Measurements from ENCODE around the gene EXOC6B. TPM values are rescaled to one million over a fixed set of nuclear protein-coding genes. Genes with fewer than 3 reads are reported as not detected.

Gene EXOC6B
- total and polyA plus RNA-seq, 2 experiments from 2014 or later: 8.9 to 18.3 TPM

- no peak overlapping the region for H3K4me2 ChIP-seq (ENCODE audit: unreplicated experiment)
- H3K36me3 ChIP-seq (ENCODE audit: low read depth): no peaks in the 10 kb centered on the region
- peak; percentile 53 for DNase-seq
- WGBS, 2 experiments (ENCODE audit: low coverage in 1 of 2, low lambda C conversion rate in 2 of 2, missing lambda C conversion rate in 2 of 2): 36 to 60% methylated on average over 1 of the region's 1 CpG
- H3K27me3 ChIP-seq (replicated peaks; ENCODE audit: insufficient read depth): no peaks in the 10 kb centered on the region
- no peaks in the 10 kb centered on the region for H4K20me1 ChIP-seq (ENCODE audit: insufficient read depth)
- H3K4me3 ChIP-seq: no peak overlapping the region
- H3F3A ChIP-seq (ENCODE audit: insufficient read depth): peaks cover 5% of the 10 kb centered on the region; the same call in 1 of the 2 replicates
- in situ Hi-C loops (cut with MboI): no loop called here
- no peak overlapping the region for H2AFZ ChIP-seq
- no peaks in the 10 kb centered on the region for H3K79me2 ChIP-seq (ENCODE audit: insufficient read depth)
- H3K9me3 ChIP-seq (ENCODE audit: low read depth): no peaks in the 10 kb centered on the region
- no peak overlapping the region for H3K27ac ChIP-seq
- H3K9me2 ChIP-seq (ENCODE audit: insufficient read depth): no peaks in the 10 kb centered on the region
- TF ChIP-seq EZH2phosphoT487 (IDR thresholded peaks at IDR 0.05; ENCODE audit: insufficient read depth, low read depth) (no peak), EZH2 (IDR thresholded peaks at IDR 0.05; ENCODE audit: insufficient read depth, poor library complexity, severe bottlenecking) (no peak)
- peaks cover 17% of the 10 kb centered on the region for H3K4me1 ChIP-seq (ENCODE audit: insufficient read depth)
- H3K9ac ChIP-seq: no peak overlapping the region
These were observed 292.1 kb downstream of the EXOC6B start for GRCh38 chr2:72533765-72534164.

- Histone ChIP-seq H3K9ac (no peak overlapping the region), H3K9me2 (ENCODE audit: insufficient read depth) (no peaks in the 10 kb centered on the region; the same call in 1 of the 2 replicates), H3K4me1 (ENCODE audit: insufficient read depth) (no peaks in the 10 kb centered on the region), H3K4me3 (no peak overlapping the region), H2AFZ (no peak overlapping the region), H3K9me3 (ENCODE audit: low read depth) (no peaks in the 10 kb centered on the region), H3K79me2 (ENCODE audit: insufficient read depth) (no peaks in the 10 kb centered on the region), H4K20me1 (ENCODE audit: insufficient read depth) (no peaks in the 10 kb centered on the region), H3K36me3 (ENCODE audit: low read depth) (no peaks in the 10 kb centered on the region), H3K27me3 (replicated peaks; ENCODE audit: insufficient read depth) (no peaks in the 10 kb centered on the region), H3F3A (ENCODE audit: insufficient read depth) (no peaks in the 10 kb centered on the region), H3K4me2 (ENCODE audit: unreplicated experiment) (no peak overlapping the region), H3K27ac (no peak overlapping the region)
- in situ Hi-C loops (cut with MboI): no loop called here
- DNase-seq: no peak
- TF ChIP-seq EZH2phosphoT487 (IDR thresholded peaks at IDR 0.05; ENCODE audit: insufficient read depth, low read depth) (no peak), EZH2 (IDR thresholded peaks at IDR 0.05; ENCODE audit: insufficient read depth, poor library complexity, severe bottlenecking) (no peak)
- WGBS, 2 experiments (ENCODE audit: low coverage in 1 of 2, low lambda C conversion rate in 2 of 2, missing lambda C conversion rate in 2 of 2): 93 to 98% methylated on average over 1 of the region's 1 CpG
These were observed 298.4 kb downstream of the EXOC6B start for GRCh38 chr2:72527424-72527823.

- Histone ChIP-seq H3K4me1 (ENCODE audit: insufficient read depth) (no peaks in the 10 kb centered on the region), H2AFZ (no peak overlapping the region), H3K9ac (no peak overlapping the region), H3K27me3 (replicated peaks; ENCODE audit: insufficient read depth) (no peaks in the 10 kb centered on the region), H3K9me2 (ENCODE audit: insufficient read depth) (no peaks in the 10 kb centered on the region; the same call in 1 of the 2 replicates), H3K4me3 (no peak overlapping the region), H3K9me3 (ENCODE audit: low read depth) (no peaks in the 10 kb centered on the region), H3K36me3 (ENCODE audit: low read depth) (no peaks in the 10 kb centered on the region), H3F3A (ENCODE audit: insufficient read depth) (no peaks in the 10 kb centered on the region), H3K27ac (no peak overlapping the region), H4K20me1 (ENCODE audit: insufficient read depth) (no peaks in the 10 kb centered on the region), H3K79me2 (ENCODE audit: insufficient read depth) (no peaks in the 10 kb centered on the region), H3K4me2 (ENCODE audit: unreplicated experiment) (no peak overlapping the region)
- DNase-seq: no peak
- TF ChIP-seq EZH2 (IDR thresholded peaks at IDR 0.05; ENCODE audit: insufficient read depth, poor library complexity, severe bottlenecking): no peak
- no peak for TF ChIP-seq EZH2phosphoT487 (IDR thresholded peaks at IDR 0.05; ENCODE audit: insufficient read depth, low read depth)
- in situ Hi-C loops (cut with MboI): no loop called here
- 96 to 100% methylated on average over 1 of the region's 1 CpG for WGBS, 2 experiments (ENCODE audit: low coverage in 1 of 2, low lambda C conversion rate in 2 of 2, missing lambda C conversion rate in 2 of 2)
These were observed 299.2 kb downstream of the EXOC6B start for GRCh38 chr2:72526623-72527022.

- 95 to 96% methylated on average over 2 of the region's 2 CpGs for WGBS, 2 experiments (ENCODE audit: low coverage in 1 of 2, low lambda C conversion rate in 2 of 2, missing lambda C conversion rate in 2 of 2)
- Histone ChIP-seq H3F3A (ENCODE audit: insufficient read depth) (no peaks in the 10 kb centered on the region), H3K79me2 (ENCODE audit: insufficient read depth) (no peaks in the 10 kb centered on the region), H3K27me3 (replicated peaks; ENCODE audit: insufficient read depth) (no peaks in the 10 kb centered on the region), H2AFZ (no peak overlapping the region), H4K20me1 (ENCODE audit: insufficient read depth) (no peaks in the 10 kb centered on the region), H3K27ac (no peak overlapping the region), H3K9me3 (ENCODE audit: low read depth) (no peaks in the 10 kb centered on the region), H3K9me2 (ENCODE audit: insufficient read depth) (no peaks in the 10 kb centered on the region; the same call in 1 of the 2 replicates), H3K4me3 (no peak overlapping the region), H3K4me2 (ENCODE audit: unreplicated experiment) (no peak overlapping the region), H3K4me1 (ENCODE audit: insufficient read depth) (no peaks in the 10 kb centered on the region), H3K9ac (no peak overlapping the region), H3K36me3 (ENCODE audit: low read depth) (no peaks in the 10 kb centered on the region)
- TF ChIP-seq EZH2phosphoT487 (IDR thresholded peaks at IDR 0.05; ENCODE audit: insufficient read depth, low read depth) (no peak), EZH2 (IDR thresholded peaks at IDR 0.05; ENCODE audit: insufficient read depth, poor library complexity, severe bottlenecking) (no peak)
- in situ Hi-C loops (cut with MboI): no loop called here
- no peak for DNase-seq
These were observed 301.8 kb downstream of the EXOC6B start for GRCh38 chr2:72524071-72524470.

- Histone ChIP-seq H3K27me3 (replicated peaks; ENCODE audit: insufficient read depth) (no peaks in the 10 kb centered on the region), H3K27ac (no peak overlapping the region), H3K4me3 (no peak overlapping the region), H3K9me3 (ENCODE audit: low read depth) (no peaks in the 10 kb centered on the region), H3K4me1 (ENCODE audit: insufficient read depth) (no peaks in the 10 kb centered on the region; the same call in 1 of the 2 replicates), H4K20me1 (ENCODE audit: insufficient read depth) (no peaks in the 10 kb centered on the region), H3K9me2 (ENCODE audit: insufficient read depth) (no peaks in the 10 kb centered on the region), H3K9ac (no peak overlapping the region), H3K79me2 (ENCODE audit: insufficient read depth) (no peaks in the 10 kb centered on the region), H2AFZ (no peak overlapping the region), H3K36me3 (ENCODE audit: low read depth) (no peaks in the 10 kb centered on the region; the same call in 1 of the 2 replicates), H3F3A (ENCODE audit: insufficient read depth) (no peaks in the 10 kb centered on the region), H3K4me2 (ENCODE audit: unreplicated experiment) (no peak overlapping the region)
- in situ Hi-C loops (cut with MboI): no loop called here
- TF ChIP-seq EZH2phosphoT487 (IDR thresholded peaks at IDR 0.05; ENCODE audit: insufficient read depth, low read depth) (no peak), EZH2 (IDR thresholded peaks at IDR 0.05; ENCODE audit: insufficient read depth, poor library complexity, severe bottlenecking) (no peak)
- DNase-seq: peak; percentile 9
- 25 to 28% methylated on average over 3 of the region's 3 CpGs for WGBS, 2 experiments (ENCODE audit: low coverage in 1 of 2, low lambda C conversion rate in 2 of 2, missing lambda C conversion rate in 2 of 2)
These were observed 310.1 kb downstream of the EXOC6B start for GRCh38 chr2:72515696-72516095.
